ENCODE measurements around the gene PTPN2. TPM values are rescaled to one million over a fixed set of nuclear protein-coding genes. Genes with fewer than 3 reads are reported as not detected.

PTPN2 gene
- total RNA-seq, 2 donors from 2014 or later: 32.2 to 34.3 TPM

DNA sequence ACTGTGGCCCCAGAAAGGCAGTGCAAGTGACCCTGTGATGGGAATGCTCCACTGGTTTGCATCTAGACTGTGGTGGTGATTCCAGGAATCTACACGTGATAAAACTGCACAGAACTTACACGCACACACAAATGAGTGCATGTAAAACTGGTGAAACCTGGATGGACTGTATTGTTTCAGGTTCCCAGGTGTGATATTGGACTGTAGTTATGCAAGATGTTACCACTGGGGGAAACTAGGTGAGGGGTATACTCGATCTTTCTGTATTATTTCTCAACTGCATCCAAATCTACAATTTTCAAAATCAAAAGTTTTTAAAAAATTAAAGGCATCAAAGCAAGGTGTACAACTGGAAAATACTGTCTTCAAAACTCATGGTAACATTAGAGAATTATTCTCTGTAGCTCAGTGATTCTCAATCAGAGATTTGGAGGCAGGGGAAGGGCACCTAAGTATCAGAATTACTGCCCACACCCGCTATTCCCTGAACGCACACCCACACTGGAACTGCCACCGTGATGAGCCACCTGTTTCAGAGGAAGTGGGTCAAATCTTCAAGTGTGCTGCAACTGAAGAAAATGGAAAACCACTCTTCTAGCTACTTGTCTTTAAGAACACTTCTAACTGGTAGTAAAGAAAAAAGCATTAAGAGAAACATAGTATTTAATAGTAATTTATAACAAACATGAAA, 26.7 kb downstream of the PTPN2 start:
- Histone ChIP-seq H3K27me3 (no peaks in the 10 kb centered on the region), H3K4me1 (no peaks in the 10 kb centered on the region), H3K4me3 (no peak overlapping the region), H3K27ac (no peak overlapping the region), H3K9me3 (no peaks in the 10 kb centered on the region), H3K36me3 (no peaks in the 10 kb centered on the region), H3K9ac (ENCODE audit: low read depth in 2 of 2, low read length in 2 of 2) (no peak overlapping the region)
- DNase-seq: no peak
- intact Hi-C loops (cut with DNase I): no loop called here
- TF ChIP-seq, protein P1, sequence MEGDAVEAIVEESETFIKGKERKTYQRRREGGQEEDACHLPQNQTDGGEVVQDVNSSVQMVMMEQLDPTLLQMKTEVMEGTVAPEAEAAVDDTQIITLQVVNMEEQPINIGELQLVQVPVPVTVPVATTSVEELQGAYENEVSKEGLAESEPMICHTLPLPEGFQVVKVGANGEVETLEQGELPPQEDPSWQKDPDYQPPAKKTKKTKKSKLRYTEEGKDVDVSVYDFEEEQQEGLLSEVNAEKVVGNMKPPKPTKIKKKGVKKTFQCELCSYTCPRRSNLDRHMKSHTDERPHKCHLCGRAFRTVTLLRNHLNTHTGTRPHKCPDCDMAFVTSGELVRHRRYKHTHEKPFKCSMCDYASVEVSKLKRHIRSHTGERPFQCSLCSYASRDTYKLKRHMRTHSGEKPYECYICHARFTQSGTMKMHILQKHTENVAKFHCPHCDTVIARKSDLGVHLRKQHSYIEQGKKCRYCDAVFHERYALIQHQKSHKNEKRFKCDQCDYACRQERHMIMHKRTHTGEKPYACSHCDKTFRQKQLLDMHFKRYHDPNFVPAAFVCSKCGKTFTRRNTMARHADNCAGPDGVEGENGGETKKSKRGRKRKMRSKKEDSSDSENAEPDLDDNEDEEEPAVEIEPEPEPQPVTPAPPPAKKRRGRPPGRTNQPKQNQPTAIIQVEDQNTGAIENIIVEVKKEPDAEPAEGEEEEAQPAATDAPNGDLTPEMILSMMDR (IDR thresholded peaks at IDR 0.05): no peak

DNA sequence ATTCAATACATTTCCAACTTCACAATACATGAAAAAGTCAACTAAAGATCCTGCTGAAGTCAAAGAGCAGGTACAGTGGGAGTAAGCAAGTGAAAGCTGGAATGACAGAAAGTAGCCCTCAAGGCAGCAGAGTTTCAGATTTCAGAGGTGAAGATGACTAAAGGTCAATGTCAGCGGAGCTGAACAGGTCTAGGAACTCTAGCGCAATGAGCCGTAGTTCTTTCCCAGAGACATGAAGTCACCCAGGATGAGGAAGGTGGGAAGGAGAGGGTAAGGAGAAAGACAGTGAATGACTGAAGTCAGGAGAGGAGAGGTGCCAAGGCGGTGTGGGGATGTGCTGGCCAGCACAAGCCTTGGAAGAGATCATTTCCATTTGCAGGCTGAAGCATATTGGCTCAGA, 28.1 kb downstream of the PTPN2 start:
- Histone ChIP-seq H3K27me3 (no peaks in the 10 kb centered on the region), H3K4me1 (no peaks in the 10 kb centered on the region), H3K9me3 (no peaks in the 10 kb centered on the region), H3K27ac (no peak overlapping the region), H3K4me3 (no peak overlapping the region), H3K36me3 (no peaks in the 10 kb centered on the region), H3K9ac (ENCODE audit: low read depth in 2 of 2, low read length in 2 of 2) (no peak overlapping the region)
- intact Hi-C loops (cut with DNase I): no loop called here
- DNase-seq: no peak
- TF ChIP-seq, protein P1 (IDR thresholded peaks at IDR 0.05): no peak

- H3K27me3 ChIP-seq: no peaks in the 10 kb centered on the region
- intact Hi-C loops (cut with DNase I): no loop called here
- no peaks in the 10 kb centered on the region for H3K9me3 ChIP-seq
- no peak overlapping the region for H3K9ac ChIP-seq (ENCODE audit: low read depth in 2 of 2, low read length in 2 of 2)
- TF ChIP-seq, protein P1 (IDR thresholded peaks at IDR 0.05): no peak
- no peak overlapping the region for H3K4me3 ChIP-seq
- no peak overlapping the region for H3K27ac ChIP-seq
- no peaks in the 10 kb centered on the region for H3K36me3 ChIP-seq
- no peak for DNase-seq
- H3K4me1 ChIP-seq: no peaks in the 10 kb centered on the region
Observed at GRCh38 chr18:12852566-12853315, 31.3 kb downstream of the PTPN2 start.

GRCh38 chr18:12851716-12852115, 32.3 kb downstream of the PTPN2 start:
- DNase-seq: no peak
- Histone ChIP-seq H3K4me3 (no peak overlapping the region), H3K36me3 (no peaks in the 10 kb centered on the region), H3K27me3 (no peaks in the 10 kb centered on the region), H3K4me1 (no peaks in the 10 kb centered on the region), H3K27ac (no peak overlapping the region), H3K9ac (ENCODE audit: low read depth in 2 of 2, low read length in 2 of 2) (no peak overlapping the region), H3K9me3 (no peaks in the 10 kb centered on the region)
- TF ChIP-seq, protein P1 (IDR thresholded peaks at IDR 0.05): no peak
- intact Hi-C loops (cut with DNase I): no loop called here

- H3K27me3 ChIP-seq: no peaks in the 10 kb centered on the region
- TF ChIP-seq, protein P1 (IDR thresholded peaks at IDR 0.05): no peak
- intact Hi-C loops (cut with DNase I): no loop called here
- no peaks in the 10 kb centered on the region for H3K4me1 ChIP-seq
- no peak overlapping the region for H3K27ac ChIP-seq
- no peak for DNase-seq
- no peak overlapping the region for H3K4me3 ChIP-seq
- H3K9me3 ChIP-seq: no peaks in the 10 kb centered on the region
- H3K9ac ChIP-seq (ENCODE audit: low read depth in 2 of 2, low read length in 2 of 2): no peak overlapping the region
- no peaks in the 10 kb centered on the region for H3K36me3 ChIP-seq
Observed at GRCh38 chr18:12849548-12849947, 34.5 kb downstream of the PTPN2 start.
